Trophoblast cell (in vitro differentiated cells and primary cell): ENCODE measurements around the gene RELL2.

Experiments
- DNase-seq, 2 donors: peaks; one replicate each; pipeline ENCODE4 v3.0.0-alpha.2; 2016
- H2AFZ ChIP-seq: 2 replicates; pipeline ENCODE4 v1.6.1; 2013; ENCODE audit warnings: low read length, moderate library complexity, mild to moderate bottlenecking; ENCODE audit not compliant: insufficient read depth, poor library complexity
- H2AK5ac ChIP-seq: 2 replicates; pipeline ENCODE4 v1.6.1; 2013; ENCODE audit warnings: mild to moderate bottlenecking, low read length
- H2BK120ac ChIP-seq: 2 replicates; pipeline ENCODE4 v1.6.1; 2013; ENCODE audit warnings: low read length, mild to moderate bottlenecking, moderate library complexity; ENCODE audit not compliant: insufficient read depth, poor library complexity
- H2BK12ac ChIP-seq: 2 replicates; pipeline ENCODE4 v1.6.1; 2013; ENCODE audit warnings: mild to moderate bottlenecking, low read length, moderate library complexity
- H2BK5ac ChIP-seq: 2 replicates; pipeline ENCODE4 v1.6.1; 2013; ENCODE audit warnings: low read length, low read depth, moderate library complexity, mild to moderate bottlenecking; ENCODE audit not compliant: poor library complexity
- H3K14ac ChIP-seq: 2 replicates; pipeline ENCODE4 v1.6.1; 2013; ENCODE audit warnings: mild to moderate bottlenecking, low read length
- H3K18ac ChIP-seq: 2 replicates; pipeline ENCODE4 v1.6.1; 2013; ENCODE audit warnings: mild to moderate bottlenecking, low read length
- H3K23ac ChIP-seq: 2 replicates; pipeline ENCODE4 v1.6.1; 2013; ENCODE audit warnings: low read length
- H3K27ac ChIP-seq: 2 replicates; pipeline ENCODE4 v1.5.1; 2013; ENCODE audit warnings: low read depth, mild to moderate bottlenecking, inconsistent platforms, low read length, moderate library complexity
- H3K27me3 ChIP-seq: 2 replicates; pipeline ENCODE4 v1.6.1; 2013; ENCODE audit warnings: inconsistent platforms, mild to moderate bottlenecking, low read length, moderate library complexity; ENCODE audit not compliant: insufficient read depth
- H3K36me3 ChIP-seq, 2 experiments: 1 replicate in 1 of 2; 2 replicates in 1 of 2; pipeline ENCODE4 v1.6.1; 2013; ENCODE audit warnings: low read length in 2 of 2, mild to moderate bottlenecking in 2 of 2, moderate library complexity in 1 of 2; ENCODE audit not compliant: insufficient read depth in 2 of 2, control insufficient read depth in 1 of 2
- H3K4ac ChIP-seq: 2 replicates; pipeline ENCODE4 v1.6.1; 2013; ENCODE audit warnings: low read depth, mild to moderate bottlenecking, low read length, moderate library complexity
- H3K4me1 ChIP-seq, 2 experiments: 1 replicate in 1 of 2; 2 replicates in 1 of 2; pipeline ENCODE4 v1.6.1; 2013; ENCODE audit warnings: low read length in 2 of 2, mild to moderate bottlenecking in 2 of 2, moderate library complexity in 1 of 2; ENCODE audit not compliant: insufficient read depth in 2 of 2, control insufficient read depth in 1 of 2
- H3K4me2 ChIP-seq: 2 replicates; pipeline ENCODE4 v1.6.1; 2013; ENCODE audit warnings: inconsistent platforms, mild to moderate bottlenecking, low read length, moderate library complexity
- H3K4me3 ChIP-seq: 2 replicates; pipeline ENCODE4 v1.5.1; 2013; ENCODE audit warnings: mild to moderate bottlenecking, low read depth, low read length, inconsistent platforms
- H3K79me1 ChIP-seq: one replicate; pipeline ENCODE4 v1.6.1; 2013; ENCODE audit warnings: low read length
- H3K79me2 ChIP-seq: 2 replicates; pipeline ENCODE4 v1.6.1; 2013; ENCODE audit warnings: low read length, mild to moderate bottlenecking; ENCODE audit not compliant: control insufficient read depth, insufficient read depth, poor library complexity
- H3K9ac ChIP-seq: 2 replicates; pipeline ENCODE4 v1.6.1; 2013; ENCODE audit warnings: mild to moderate bottlenecking, low read length
- H3K9me3 ChIP-seq: 2 replicates; pipeline ENCODE4 v1.6.1; 2013; ENCODE audit warnings: low read depth, mild to moderate bottlenecking, control low read depth, inconsistent platforms, low read length; ENCODE audit not compliant: insufficient read depth
- H4K12ac ChIP-seq: 2 replicates; pipeline ENCODE4 v1.6.1; 2013; ENCODE audit warnings: low read depth, mild to moderate bottlenecking, low read length, moderate library complexity
- H4K8ac ChIP-seq: 2 replicates; pipeline ENCODE4 v1.6.1; 2013; ENCODE audit warnings: low read depth, mild to moderate bottlenecking, low read length, moderate library complexity
- H4K91ac ChIP-seq: one replicate; pipeline ENCODE4 v1.6.1; 2013; ENCODE audit warnings: low read depth, mild to moderate bottlenecking, low read length, moderate library complexity
- WGBS: extraction: QIAGEN DNeasy Blood & Tissue Kit; methylation state at CpG from one replicate; pipeline ENCODE4 v1.1.7; 2013; ENCODE audit warnings: missing lambda C conversion rate; ENCODE audit not compliant: insufficient read length, insufficient coverage; ENCODE audit errors: extremely low coverage; 5-methylcytosine and 5-hydroxymethylcytosine counted together

The RELL2 gene

DNA sequence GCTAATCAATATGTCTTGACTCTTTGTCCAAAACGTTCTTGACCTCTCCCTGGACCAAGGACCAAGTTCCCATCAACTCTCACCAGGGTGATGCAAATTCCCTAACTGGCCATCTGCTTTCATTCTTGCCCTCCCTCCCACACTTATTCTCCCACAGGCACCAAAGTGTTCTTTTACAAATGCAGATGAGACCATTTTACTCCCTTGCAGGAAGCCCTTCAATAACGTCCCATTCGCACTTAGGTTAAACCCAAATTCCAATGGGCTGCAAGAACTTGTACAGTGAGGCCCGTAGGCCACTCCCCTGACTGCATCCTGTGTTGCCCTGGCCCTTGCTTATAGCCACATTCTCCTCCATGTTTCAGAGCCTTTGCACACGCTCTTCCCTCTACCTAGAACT, 38.0 kb downstream of the RELL2 start:
- no peak overlapping the region for H2AFZ ChIP-seq
- no peak overlapping the region for H2AK5ac ChIP-seq
- H3K79me1 ChIP-seq, result no peaks in the 10 kb centered on the region
- no peak overlapping the region for H3K27ac ChIP-seq
- no peak overlapping the region for H3K4me2 ChIP-seq
- H2BK12ac ChIP-seq, result no peak overlapping the region
- H3K27me3 ChIP-seq, result no peaks in the 10 kb centered on the region
- no peaks in the 10 kb centered on the region for H3K4me1 ChIP-seq
- H2BK5ac ChIP-seq, result no peak overlapping the region
- no peaks in the 10 kb centered on the region for H3K9me3 ChIP-seq
- WGBS, result no CpG with 5 or more reads among the region's 5 CpGs
- H3K18ac ChIP-seq, result no peak overlapping the region
- H3K4me3 ChIP-seq, result no peak overlapping the region
- no peak overlapping the region for H4K12ac ChIP-seq
- H2BK120ac ChIP-seq, result no peak overlapping the region
- no peak overlapping the region for H3K9ac ChIP-seq
- no peak overlapping the region for H3K23ac ChIP-seq
- H3K79me2 ChIP-seq, result no peaks in the 10 kb centered on the region
- peaks cover 20 to 44% of the 10 kb centered on the region in 2 experiments for H3K36me3 ChIP-seq
- no peak overlapping the region for H4K8ac ChIP-seq
- no peak overlapping the region for H3K4ac ChIP-seq
- no peak overlapping the region for H4K91ac ChIP-seq
- H3K14ac ChIP-seq, result no peak overlapping the region
- DNase-seq, result no peak

DNA sequence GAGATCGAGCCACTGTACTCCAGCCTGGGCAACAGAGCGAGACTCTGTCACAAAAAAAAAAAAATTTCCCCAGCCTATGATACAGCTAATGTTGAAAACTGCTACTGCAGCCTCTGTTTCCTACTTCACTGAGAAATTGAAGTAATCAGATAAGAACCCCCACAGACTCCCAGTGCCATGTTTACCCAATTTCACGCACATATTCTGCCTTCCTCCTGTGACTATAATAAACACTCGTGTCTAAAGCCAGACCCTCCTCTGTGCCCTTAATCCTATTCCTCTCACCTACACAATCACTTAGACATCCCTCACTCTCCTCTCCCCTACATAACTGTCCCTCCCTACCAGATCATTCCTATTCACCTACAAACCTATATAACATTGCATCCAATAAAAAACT, 38.9 kb downstream of the RELL2 start:
- Histone ChIP-seq H2BK12ac (no peak overlapping the region), H3K27ac (no peak overlapping the region), H3K23ac (no peak overlapping the region), H2BK5ac (no peak overlapping the region), H4K91ac (no peak overlapping the region), H3K18ac (no peak overlapping the region), H2BK120ac (no peak overlapping the region), H3K36me3 (peaks cover 20 to 40% of the 10 kb centered on the region in 2 experiments), H2AK5ac (no peak overlapping the region), H3K4ac (no peak overlapping the region), H3K4me2 (no peak overlapping the region), H3K14ac (no peak overlapping the region), H2AFZ (no peak overlapping the region), H3K79me1 (no peaks in the 10 kb centered on the region), H4K8ac (no peak overlapping the region), H3K4me3 (no peak overlapping the region), H3K79me2 (no peaks in the 10 kb centered on the region), H4K12ac (no peak overlapping the region), H3K27me3 (no peaks in the 10 kb centered on the region), H3K9ac (no peak overlapping the region), H3K4me1 (peaks cover 6 to 9% of the 10 kb centered on the region in 2 experiments), H3K9me3 (no peaks in the 10 kb centered on the region)
- DNase-seq, result no peak
- no CpG with 5 or more reads among the region's 4 CpGs for WGBS

DNA sequence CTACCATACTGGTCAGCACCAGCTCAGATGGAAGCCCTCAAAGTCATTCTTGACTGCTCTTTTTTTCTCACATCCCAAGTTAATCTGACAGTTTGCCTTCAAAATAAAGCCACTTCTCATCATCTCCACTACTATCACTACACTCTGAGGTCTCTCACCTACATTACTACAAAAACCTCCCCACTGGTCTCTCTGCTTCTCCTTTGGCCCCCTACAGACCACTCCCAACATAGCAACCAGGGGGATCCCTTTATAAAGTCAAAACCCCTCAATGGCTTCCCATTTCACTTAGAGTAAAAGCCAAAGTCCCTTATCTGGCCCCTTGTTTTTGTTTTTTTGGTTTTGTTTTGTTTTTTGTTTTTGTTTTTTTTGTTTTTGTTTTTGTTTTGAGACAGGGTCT, 40.6 kb downstream of the RELL2 start:
- Histone ChIP-seq H3K14ac (no peak overlapping the region), H3K4ac (no peak overlapping the region), H3K4me1 (peaks cover 16 to 18% of the 10 kb centered on the region in 2 experiments), H3K79me1 (peaks cover 10% of the 10 kb centered on the region), H3K4me3 (no peak overlapping the region), H2AFZ (no peak overlapping the region), H3K9me3 (no peaks in the 10 kb centered on the region), H2BK5ac (no peak overlapping the region), H4K8ac (no peak overlapping the region), H2AK5ac (no peak overlapping the region), H3K27ac (no peak overlapping the region), H3K36me3 (peaks cover 10 to 23% of the 10 kb centered on the region in 2 experiments), H3K9ac (no peak overlapping the region), H3K4me2 (no peak overlapping the region), H3K23ac (no peak overlapping the region), H4K91ac (no peak overlapping the region), H4K12ac (no peak overlapping the region), H2BK120ac (no peak overlapping the region), H2BK12ac (no peak overlapping the region), H3K18ac (no peak overlapping the region), H3K79me2 (no peaks in the 10 kb centered on the region), H3K27me3 (no peaks in the 10 kb centered on the region)
- no peak for DNase-seq

DNA sequence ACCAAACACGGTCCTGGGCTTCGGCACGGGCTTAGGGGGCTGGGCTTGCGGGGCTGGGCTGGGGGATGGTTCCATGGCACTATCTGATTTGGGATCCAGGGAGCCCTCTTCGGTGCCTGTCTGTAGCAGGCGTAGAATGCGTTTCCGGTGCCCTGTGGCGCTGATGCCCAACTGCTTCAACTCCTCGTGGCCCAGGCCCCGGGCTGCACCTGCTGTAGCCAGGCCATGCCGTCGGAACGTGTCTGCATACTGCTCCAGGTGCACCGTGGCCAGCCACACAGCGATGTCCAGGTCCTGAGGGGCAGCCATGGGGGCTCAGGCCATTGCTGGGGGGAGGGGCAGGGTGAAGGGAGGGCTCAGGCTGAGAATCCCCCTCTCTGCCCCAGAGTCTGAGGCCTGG, 43.4 kb downstream of the RELL2 start:
- peak overlapping the region; percentile 21 for H2AK5ac ChIP-seq
- H3K4ac ChIP-seq, result no peak overlapping the region
- H3K27me3 ChIP-seq, result no peaks in the 10 kb centered on the region
- no peak for DNase-seq
- H3K4me2 ChIP-seq, result no peak overlapping the region
- peak overlapping the region; percentile 25 for H3K18ac ChIP-seq
- H3K79me1 ChIP-seq, result peaks cover 14% of the 10 kb centered on the region
- no peaks in the 10 kb centered on the region for H3K79me2 ChIP-seq
- no CpG with 5 or more reads among the region's 16 CpGs for WGBS
- peak overlapping the region; percentile 8 for H2BK12ac ChIP-seq
- H4K91ac ChIP-seq, result peak overlapping the region; percentile 25
- no peak overlapping the region for H3K9ac ChIP-seq
- peaks cover 4 to 10% of the 10 kb centered on the region in 2 experiments for H3K36me3 ChIP-seq
- H2BK120ac ChIP-seq, result no peak overlapping the region
- H3K4me3 ChIP-seq, result no peak overlapping the region
- H3K9me3 ChIP-seq, result no peaks in the 10 kb centered on the region
- H2AFZ ChIP-seq, result no peak overlapping the region
- peak overlapping the region; percentile 9 for H3K14ac ChIP-seq
- no peak overlapping the region for H4K8ac ChIP-seq
- no peak overlapping the region for H4K12ac ChIP-seq
- peaks cover 20 to 27% of the 10 kb centered on the region in 2 experiments for H3K4me1 ChIP-seq
- no peak overlapping the region for H2BK5ac ChIP-seq
- peak overlapping the region; percentile 5 for H3K27ac ChIP-seq
- no peak overlapping the region for H3K23ac ChIP-seq
